ENCODE data around the gene OCIAD1. TPM values are rescaled to one million over a fixed set of nuclear protein-coding genes. Genes with fewer than 3 reads are reported as not detected.
"Not testable (repeated sequence)": the region's sequence is repeated elsewhere in the genome, so short reads cannot be mapped to it uniquely, and the experiment has no call there.

The OCIAD1 gene
- total RNA-seq, 1 donor from 2014 or later: 72.4 TPM

- no peaks in the 10 kb centered on the region for H3K9me3 ChIP-seq
- no peaks in the 10 kb centered on the region for H3K36me3 ChIP-seq
- no peak overlapping the region for H3K27ac ChIP-seq
- intact Hi-C loops (cut with DNase I): no loop called here
- H3K27me3 ChIP-seq: no peaks in the 10 kb centered on the region
- TF ChIP-seq CTCF (IDR thresholded peaks at IDR 0.05) (no peak), POLR2AphosphoS5 (IDR thresholded peaks at IDR 0.05; ENCODE audit: insufficient read depth in 1 of 2, low read depth in 1 of 2) (no peak), POLR2A (IDR thresholded peaks at IDR 0.05) (no peak)
- no peak for DNase-seq (ENCODE audit: extremely low spot score in 2 of 2)
- no peak overlapping the region for H3K4me3 ChIP-seq
- H3K4me1 ChIP-seq: no peaks in the 10 kb centered on the region
These were observed 13.9 kb upstream of the OCIAD1 start for GRCh38 chr4:48816971-48817370.

DNA sequence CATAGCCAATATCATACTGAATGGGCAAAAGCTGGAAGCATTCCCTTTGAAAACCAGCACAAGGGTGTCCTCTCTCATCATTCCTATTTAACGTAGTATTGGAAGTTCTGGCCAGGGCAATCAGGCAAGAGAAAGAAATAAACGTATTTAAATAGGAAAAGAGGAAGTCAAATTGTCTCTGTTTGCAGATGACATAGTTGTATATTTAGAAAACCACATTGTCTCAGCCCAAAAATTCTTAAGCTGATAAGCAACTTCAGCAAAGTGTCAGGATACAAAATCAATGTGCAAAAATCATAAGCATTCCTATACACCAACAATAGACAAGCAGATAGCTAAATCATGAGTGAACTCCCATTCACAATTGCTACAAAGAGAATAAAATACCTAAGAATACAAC lies 9.5 kb upstream of the OCIAD1 start:
- H3K27me3 ChIP-seq; H3K36me3 ChIP-seq; H3K27ac ChIP-seq; H3K9me3 ChIP-seq; DNase-seq (ENCODE audit: extremely low spot score in 2 of 2); H3K4me1 ChIP-seq; intact Hi-C loops (cut with DNase I); H3K4me3 ChIP-seq: not testable (repeated sequence)

DNA sequence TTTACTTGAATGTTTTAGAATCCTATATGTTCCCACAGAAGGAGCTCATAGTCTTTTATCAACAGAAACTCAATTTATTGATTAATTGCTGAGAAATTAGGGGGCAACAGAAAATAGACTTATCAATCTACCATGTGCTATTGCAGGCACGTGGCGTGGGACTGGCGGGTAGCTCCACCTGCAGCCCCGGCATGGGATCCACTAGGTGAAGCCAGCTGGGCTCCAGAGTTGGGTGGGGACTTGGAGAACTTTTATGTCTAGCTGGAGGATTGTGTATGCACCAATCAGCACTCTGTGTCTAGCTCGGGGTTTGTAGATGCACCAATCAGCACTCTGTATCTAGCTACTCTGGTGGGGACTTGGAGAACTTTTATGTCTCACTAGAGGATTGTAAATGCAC lies 3.3 kb upstream of the OCIAD1 start:
- H3K27me3 ChIP-seq: no peaks in the 10 kb centered on the region

GRCh38 chr4:48831532-48832030 lies 693 bp downstream of the OCIAD1 start:
- Histone ChIP-seq H3K4me3 (peak overlapping the region; percentile 76 to 97), H3K36me3 (peaks cover 0 to 19% of the 10 kb centered on the region in 2 donors), H3K4me1 (peaks cover 17% of the 10 kb centered on the region), H3K9me3 (no peaks in the 10 kb centered on the region), H3K27me3 (no peaks in the 10 kb centered on the region), H3K27ac (peak overlapping the region; percentile 96)
- TF ChIP-seq POLR2A (IDR thresholded peaks at IDR 0.05) (no peak), CTCF (IDR thresholded peaks at IDR 0.05) (no peak), POLR2AphosphoS5 (IDR thresholded peaks at IDR 0.05; ENCODE audit: insufficient read depth in 1 of 2, low read depth in 1 of 2) (no peak)
- DNase-seq (ENCODE audit: extremely low spot score in 2 of 2): no peak
- intact Hi-C loops (cut with DNase I): loop anchor here (2.0 kb wide), 1 partner anchor 59 kb away; no protein-coding TSS in a partner anchor

More for the DNA sequence above, 3.3 kb upstream of the OCIAD1 start:
- no peak overlapping the region for H3K27ac ChIP-seq
- no peaks in the 10 kb centered on the region for H3K36me3 ChIP-seq
- H3K4me3 ChIP-seq: no peak overlapping the region
- no peak for DNase-seq (ENCODE audit: extremely low spot score in 2 of 2)
- H3K4me1 ChIP-seq: peaks cover 11% of the 10 kb centered on the region
- H3K9me3 ChIP-seq: no peaks in the 10 kb centered on the region
- intact Hi-C loops (cut with DNase I): no loop called here
- no peak for TF ChIP-seq POLR2AphosphoS5 (IDR thresholded peaks at IDR 0.05; ENCODE audit: insufficient read depth in 1 of 2, low read depth in 1 of 2)
- TF ChIP-seq CTCF (IDR thresholded peaks at IDR 0.05): no peak
- TF ChIP-seq POLR2A (IDR thresholded peaks at IDR 0.05): no peak

DNA sequence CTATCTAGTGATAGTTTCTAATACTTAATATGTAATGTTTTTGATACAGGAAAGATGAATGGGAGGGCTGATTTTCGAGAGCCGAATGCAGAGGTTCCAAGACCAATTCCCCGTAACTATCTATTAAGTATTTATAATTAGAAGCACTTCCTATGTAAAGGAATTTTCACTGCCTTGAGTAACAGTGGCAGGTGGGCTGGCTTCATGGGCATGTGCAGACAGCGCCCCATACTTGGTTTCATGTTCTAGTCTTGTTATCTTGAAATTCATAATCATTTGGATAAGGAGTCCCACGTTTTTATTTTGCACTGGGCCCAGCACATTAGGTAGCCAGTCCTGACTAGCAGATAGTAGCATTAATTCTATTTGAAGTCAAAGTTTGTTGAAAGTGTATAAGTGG lies 1.7 kb downstream of the OCIAD1 start:
- Histone ChIP-seq H3K27me3 (no peaks in the 10 kb centered on the region), H3K27ac (no peak overlapping the region), H3K9me3 (no peaks in the 10 kb centered on the region), H3K4me3 (no peak overlapping the region), H3K36me3 (peaks cover 0 to 29% of the 10 kb centered on the region in 2 donors), H3K4me1 (peaks cover 17% of the 10 kb centered on the region)
- DNase-seq (ENCODE audit: extremely low spot score in 2 of 2): no peak
- TF ChIP-seq CTCF (IDR thresholded peaks at IDR 0.05) (no peak), POLR2A (IDR thresholded peaks at IDR 0.05) (no peak), POLR2AphosphoS5 (IDR thresholded peaks at IDR 0.05; ENCODE audit: insufficient read depth in 1 of 2, low read depth in 1 of 2) (no peak)
- intact Hi-C loops (cut with DNase I): no loop called here

Measured in vagina (tissue), 2 donors.